Hepatocyte (in vitro differentiated cells): ENCODE results near the gene UTP15.

Experiments used
- EZH2 ChIP-seq: fragments of 200-600 bp; sonication (generic); IDR thresholded peaks from 2 replicates; pipeline ENCODE4 v1.6.1; 2016; ENCODE audit warnings: antibody characterized with exemption, mild to moderate bottlenecking, borderline replicate concordance
- TF ChIP-seq, protein P1 (sequence below): fragments of 200-600 bp; sonication (generic); IDR thresholded peaks from 2 replicates; pipeline ENCODE4 v1.5.1; 2016; ENCODE audit warnings: antibody characterized with exemption, mild to moderate bottlenecking; ENCODE audit not compliant: poor library complexity

DNA sequence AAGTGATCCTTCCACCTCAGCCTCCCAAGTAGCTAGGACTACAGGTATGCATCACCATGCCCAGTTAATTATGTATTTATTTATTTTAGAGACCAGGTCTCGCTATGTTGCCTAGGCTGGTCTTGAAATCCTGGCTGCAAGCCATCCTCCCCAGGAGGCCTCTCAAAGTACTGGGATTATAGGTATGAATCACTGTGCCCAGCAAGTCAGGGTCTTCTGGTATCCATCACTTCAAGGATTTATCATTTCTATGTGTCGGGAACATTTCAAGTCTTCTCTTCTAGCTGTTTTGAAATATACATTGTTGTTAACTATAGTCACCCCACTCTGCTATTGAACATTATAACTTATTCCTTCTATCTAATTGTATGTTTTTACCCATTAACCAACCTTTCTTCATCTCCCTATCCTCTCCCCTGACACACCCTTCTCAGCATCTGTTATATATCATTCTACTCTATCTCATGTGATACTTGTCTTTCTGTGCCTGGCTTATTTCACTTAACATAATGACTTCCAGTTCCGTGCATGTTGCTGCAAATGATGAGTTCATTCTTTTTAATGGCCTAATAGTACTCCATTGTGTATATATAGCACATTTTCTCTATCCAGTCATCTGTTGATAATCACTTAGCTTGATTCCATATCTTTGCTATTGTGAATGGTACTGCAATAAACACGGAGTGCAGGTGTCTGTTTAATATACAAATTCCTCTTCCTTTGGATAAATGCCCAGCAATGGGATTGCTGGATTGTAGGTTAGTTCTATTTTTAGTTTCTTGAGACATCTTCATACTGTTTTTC, 26.4 kb downstream of the UTP15 start:
- TF ChIP-seq, protein P1, sequence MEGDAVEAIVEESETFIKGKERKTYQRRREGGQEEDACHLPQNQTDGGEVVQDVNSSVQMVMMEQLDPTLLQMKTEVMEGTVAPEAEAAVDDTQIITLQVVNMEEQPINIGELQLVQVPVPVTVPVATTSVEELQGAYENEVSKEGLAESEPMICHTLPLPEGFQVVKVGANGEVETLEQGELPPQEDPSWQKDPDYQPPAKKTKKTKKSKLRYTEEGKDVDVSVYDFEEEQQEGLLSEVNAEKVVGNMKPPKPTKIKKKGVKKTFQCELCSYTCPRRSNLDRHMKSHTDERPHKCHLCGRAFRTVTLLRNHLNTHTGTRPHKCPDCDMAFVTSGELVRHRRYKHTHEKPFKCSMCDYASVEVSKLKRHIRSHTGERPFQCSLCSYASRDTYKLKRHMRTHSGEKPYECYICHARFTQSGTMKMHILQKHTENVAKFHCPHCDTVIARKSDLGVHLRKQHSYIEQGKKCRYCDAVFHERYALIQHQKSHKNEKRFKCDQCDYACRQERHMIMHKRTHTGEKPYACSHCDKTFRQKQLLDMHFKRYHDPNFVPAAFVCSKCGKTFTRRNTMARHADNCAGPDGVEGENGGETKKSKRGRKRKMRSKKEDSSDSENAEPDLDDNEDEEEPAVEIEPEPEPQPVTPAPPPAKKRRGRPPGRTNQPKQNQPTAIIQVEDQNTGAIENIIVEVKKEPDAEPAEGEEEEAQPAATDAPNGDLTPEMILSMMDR: no peak
- no peak for TF ChIP-seq EZH2
